SK-N-SH treated with all-trans-retinoic acid at 6 μM for 48 hours (cell line): Measurements from ENCODE around the gene EFNA4.
A peak's percentile ranks its signal among the peaks of the same experiment; 100 is the strongest.

Experiments used
- ATAC-seq: fragments of 200-7000 bp; cut with Tn5 transposase; 3 replicates; pipeline ENCODE4 v1.9.1; 2020; ENCODE audit warnings: mild to moderate bottlenecking, moderate library complexity
- ARNTL ChIP-seq: fragments of 450-650 bp; formaldehyde crosslinking; IDR thresholded peaks from 2 replicates; pipeline ENCODE4 v1.5.0; 2020; ENCODE audit warnings: low read depth, mild to moderate bottlenecking, moderate library complexity, borderline replicate concordance
- BACH2 ChIP-seq: fragments of 250-450 bp; sonication (Bioruptor Pico); IDR thresholded peaks from 2 replicates; pipeline ENCODE4 v1.9.0; 2021; ENCODE audit warnings: mild to moderate bottlenecking, borderline replicate concordance
- CREB5 ChIP-seq: fragments of 250-450 bp; sonication (Bioruptor Pico); IDR thresholded peaks from 2 replicates; pipeline ENCODE4 v1.5.1; 2020; ENCODE audit warnings: low read depth, mild to moderate bottlenecking, moderate library complexity
- CSDC2 ChIP-seq: fragments of 250-450 bp; sonication (Bioruptor Pico); IDR thresholded peaks from 2 replicates; pipeline ENCODE4 v1.5.0; 2020; ENCODE audit warnings: mild to moderate bottlenecking, moderate library complexity
- CSRNP3 ChIP-seq: fragments of 250-450 bp; sonication (Bioruptor Pico); IDR thresholded peaks from 2 replicates; pipeline ENCODE4 v1.5.1; 2021; ENCODE audit warnings: mild to moderate bottlenecking, moderate library complexity
- ESRRG ChIP-seq: fragments of 250-450 bp; sonication (Bioruptor Pico); IDR thresholded peaks from 2 replicates; pipeline ENCODE4 v1.6.1; 2021; ENCODE audit warnings: mild to moderate bottlenecking
- GLIS3 ChIP-seq: fragments of 250-450 bp; sonication (Bioruptor Pico); IDR thresholded peaks from 2 replicates; pipeline ENCODE4 v1.5.0; 2020; ENCODE audit warnings: mild to moderate bottlenecking, moderate library complexity
- ISL1 ChIP-seq: fragments of 250-450 bp; sonication (Bioruptor Pico); IDR thresholded peaks from 2 replicates; pipeline ENCODE4 v2.1.2; 2022; ENCODE audit warnings: mild to moderate bottlenecking, moderate library complexity
- OSR1 ChIP-seq: fragments of 250-450 bp; sonication (Bioruptor Pico); IDR thresholded peaks from 2 replicates; pipeline ENCODE4 v1.8.0; 2022; ENCODE audit warnings: moderate library complexity, mild to moderate bottlenecking, inconsistent platforms
- POU6F1 ChIP-seq: fragments of 250-450 bp; sonication (Bioruptor Pico); IDR thresholded peaks from 2 replicates; pipeline ENCODE4 v1.8.0; 2021; ENCODE audit warnings: low read depth, mild to moderate bottlenecking, moderate library complexity, borderline replicate concordance
- PPARA ChIP-seq: fragments of 250-450 bp; sonication (Bioruptor Pico); IDR thresholded peaks from 2 replicates; pipeline ENCODE4 v1.5.0; 2020; ENCODE audit warnings: mild to moderate bottlenecking, borderline replicate concordance
- RARB ChIP-seq: fragments of 250-450 bp; sonication (Bioruptor Pico); IDR thresholded peaks from 2 replicates; pipeline ENCODE4 v1.8.0; 2021; ENCODE audit warnings: mild to moderate bottlenecking, moderate library complexity
- SNAI2 ChIP-seq: fragments of 250-450 bp; sonication (Bioruptor Pico); IDR thresholded peaks from 2 replicates; pipeline ENCODE4 v1.5.0; 2020; ENCODE audit warnings: mild to moderate bottlenecking, moderate library complexity
- TCF4 ChIP-seq: fragments of 250-450 bp; sonication (Bioruptor Pico); IDR thresholded peaks from 2 replicates; pipeline ENCODE4 v1.8.0; 2021; ENCODE audit warnings: mild to moderate bottlenecking, moderate library complexity, borderline replicate concordance
- TOX ChIP-seq: fragments of 250-450 bp; sonication (Bioruptor Pico); IDR thresholded peaks from 2 replicates; pipeline ENCODE4 v1.8.0; 2021; ENCODE audit warnings: mild to moderate bottlenecking, moderate library complexity, borderline replicate concordance
- TSHZ2 ChIP-seq: fragments of 250-450 bp; sonication (Bioruptor Pico); IDR thresholded peaks from 2 replicates; pipeline ENCODE4 v1.5.0; 2020; ENCODE audit warnings: mild to moderate bottlenecking, moderate library complexity
- ZC3H10 ChIP-seq: fragments of 250-450 bp; sonication (Bioruptor Pico); IDR thresholded peaks from 2 replicates; pipeline ENCODE4 v1.5.1; 2021; ENCODE audit warnings: mild to moderate bottlenecking, moderate library complexity
- ZFP3 ChIP-seq: fragments of 250-450 bp; sonication (Bioruptor Pico); IDR thresholded peaks from 2 replicates; pipeline ENCODE4 v1.5.0; 2020; ENCODE audit warnings: mild to moderate bottlenecking, moderate library complexity
- ZFP30 ChIP-seq: fragments of 450-650 bp; formaldehyde crosslinking; IDR thresholded peaks from 2 replicates; pipeline ENCODE4 v1.5.0; 2022; ENCODE audit warnings: mild to moderate bottlenecking, moderate library complexity
- ZNF70 ChIP-seq: fragments of 450-650 bp; formaldehyde crosslinking; IDR thresholded peaks from 2 replicates; pipeline ENCODE4 v1.5.0; 2020; ENCODE audit warnings: mild to moderate bottlenecking, moderate library complexity
- ZNF8 ChIP-seq: fragments of 450-650 bp; formaldehyde crosslinking; IDR thresholded peaks from 2 replicates; pipeline ENCODE4 v1.5.0; 2020; ENCODE audit warnings: mild to moderate bottlenecking, moderate library complexity

The EFNA4 gene

GRCh38 chr1:155061381-155062150, 2.0 kb upstream of the EFNA4 start:
- TF ChIP-seq PPARA (CRISPR knock-in tag) (no peak), TCF4 (CRISPR knock-in tag) (no peak), ISL1 (CRISPR knock-in tag) (no peak), OSR1 (CRISPR knock-in tag) (no peak), CSRNP3 (CRISPR knock-in tag) (no peak), ZFP3 (no peak), ZNF8 (no peak), CSDC2 (CRISPR knock-in tag) (no peak), ARNTL (CRISPR knock-in tag) (no peak), RARB (CRISPR knock-in tag) (no peak), GLIS3 (no peak), CREB5 (CRISPR knock-in tag) (no peak), BACH2 (CRISPR knock-in tag) (no peak), ZFP30 (CRISPR knock-in tag) (no peak), TSHZ2 (CRISPR knock-in tag) (no peak), ESRRG (CRISPR knock-in tag) (no peak), TOX (CRISPR knock-in tag) (no peak), ZC3H10 (CRISPR knock-in tag) (no peak), POU6F1 (CRISPR knock-in tag) (no peak), SNAI2 (no peak)
- ATAC-seq: peak; percentile 72

GRCh38 chr1:155062151-155062686, 1.3 kb upstream of the EFNA4 start:
- TF ChIP-seq TCF4 (CRISPR knock-in tag) (no peak), PPARA (CRISPR knock-in tag) (no peak), POU6F1 (CRISPR knock-in tag) (no peak), RARB (CRISPR knock-in tag) (no peak), ZNF8 (no peak), BACH2 (CRISPR knock-in tag) (no peak), ZFP3 (no peak), GLIS3 (no peak), ARNTL (CRISPR knock-in tag) (no peak), ZNF70 (CRISPR knock-in tag) (no peak), CREB5 (CRISPR knock-in tag) (no peak)
- TF ChIP-seq, all 23 proteins: peak for 0
- ATAC-seq: no peak
